Astrocyte of the spinal cord (primary cell): ENCODE data around the gene SUGP1.
A peak's percentile ranks its signal among the peaks of the same experiment; 100 is the strongest.

Source experiments
- DNase-seq: peaks from one replicate; pipeline ENCODE4 v3.0.0; 2011; ENCODE audit warnings: low read depth, low spot score
- H3K4me3 ChIP-seq: 2 replicates; pipeline ENCODE4 v1.5.1; 2011; ENCODE audit warnings: low read depth, mild to moderate bottlenecking, low read length, moderate library complexity
- in situ Hi-C: cut with HindIII; loops from 2 replicates; pipeline ENCODE4 v1.10.0; 2017; ENCODE audit warnings: low sequenced_read_pairs
- TF ChIP-seq, protein P1 (sequence below): IDR thresholded peaks from 2 replicates; pipeline ENCODE4 v1.5.1; 2012; ENCODE audit warnings: low read depth, mild to moderate bottlenecking, low read length, inconsistent platforms

SUGP1 gene

DNA sequence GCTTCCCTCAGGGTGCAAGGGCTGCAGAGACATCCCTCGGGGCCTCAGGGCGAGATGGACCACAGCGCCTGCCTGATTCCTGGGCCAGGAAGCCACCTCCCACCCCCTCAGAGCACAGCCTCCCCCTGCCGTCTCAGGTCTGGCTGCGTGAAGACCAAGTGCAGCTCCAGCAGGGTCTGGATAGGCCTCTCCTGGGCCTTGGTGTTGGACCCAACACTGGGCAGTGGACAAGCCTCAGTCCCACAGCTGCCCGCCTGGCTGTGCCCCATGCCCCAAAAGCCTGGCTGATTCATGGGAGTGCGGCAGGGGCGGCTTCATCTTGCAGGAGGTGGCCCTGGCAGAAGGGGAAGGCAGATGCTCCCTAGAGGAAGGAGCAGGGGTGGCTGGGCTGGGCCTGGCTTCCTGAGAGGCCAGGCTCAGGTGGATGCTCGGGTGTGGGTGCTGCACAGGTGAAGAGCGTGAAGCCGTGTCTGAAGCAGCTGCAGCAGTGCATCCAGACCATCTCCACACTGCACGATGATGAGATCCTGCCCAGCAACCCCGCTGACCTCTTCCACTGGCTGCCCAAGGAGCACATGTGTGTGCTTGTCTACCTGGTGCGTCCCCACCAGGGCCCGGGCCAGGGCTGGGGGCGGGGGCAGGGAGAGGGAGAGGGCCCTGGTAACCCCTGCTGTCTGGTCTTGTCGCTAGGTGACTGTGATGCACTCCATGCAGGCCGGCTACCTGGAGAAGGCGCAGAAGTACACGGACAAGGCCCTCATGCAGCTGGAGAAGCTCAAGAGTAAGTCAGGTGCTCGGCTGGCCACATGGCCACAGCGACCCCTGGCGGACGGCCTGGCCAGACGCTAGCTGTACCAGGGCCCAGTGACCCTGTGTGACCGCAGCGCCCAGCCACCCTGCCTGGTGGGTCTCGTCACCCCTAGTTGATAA lies 22.0 kb upstream of the SUGP1 start:
- DNase-seq, result peak; percentile 50
- no peak overlapping the region for H3K4me3 ChIP-seq
- in situ Hi-C loops, result no loop called here
- TF ChIP-seq, protein P1, sequence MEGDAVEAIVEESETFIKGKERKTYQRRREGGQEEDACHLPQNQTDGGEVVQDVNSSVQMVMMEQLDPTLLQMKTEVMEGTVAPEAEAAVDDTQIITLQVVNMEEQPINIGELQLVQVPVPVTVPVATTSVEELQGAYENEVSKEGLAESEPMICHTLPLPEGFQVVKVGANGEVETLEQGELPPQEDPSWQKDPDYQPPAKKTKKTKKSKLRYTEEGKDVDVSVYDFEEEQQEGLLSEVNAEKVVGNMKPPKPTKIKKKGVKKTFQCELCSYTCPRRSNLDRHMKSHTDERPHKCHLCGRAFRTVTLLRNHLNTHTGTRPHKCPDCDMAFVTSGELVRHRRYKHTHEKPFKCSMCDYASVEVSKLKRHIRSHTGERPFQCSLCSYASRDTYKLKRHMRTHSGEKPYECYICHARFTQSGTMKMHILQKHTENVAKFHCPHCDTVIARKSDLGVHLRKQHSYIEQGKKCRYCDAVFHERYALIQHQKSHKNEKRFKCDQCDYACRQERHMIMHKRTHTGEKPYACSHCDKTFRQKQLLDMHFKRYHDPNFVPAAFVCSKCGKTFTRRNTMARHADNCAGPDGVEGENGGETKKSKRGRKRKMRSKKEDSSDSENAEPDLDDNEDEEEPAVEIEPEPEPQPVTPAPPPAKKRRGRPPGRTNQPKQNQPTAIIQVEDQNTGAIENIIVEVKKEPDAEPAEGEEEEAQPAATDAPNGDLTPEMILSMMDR, result peak; percentile 94

- no peak for DNase-seq
- TF ChIP-seq, protein P1, result no peak
- H3K4me3 ChIP-seq, result no peak overlapping the region
- in situ Hi-C loops, result no loop called here
Observed at GRCh38 chr19:19341026-19341425, 20.7 kb upstream of the SUGP1 start.

- H3K4me3 ChIP-seq, result no peak overlapping the region
- in situ Hi-C loops, result no loop called here
- TF ChIP-seq, protein P1, result no peak
- DNase-seq, result peak; percentile 71
Observed at GRCh38 chr19:19338082-19338481, 17.8 kb upstream of the SUGP1 start.

- H3K4me3 ChIP-seq, result no peak overlapping the region
Observed at GRCh38 chr19:19337120-19337519, 16.8 kb upstream of the SUGP1 start.

DNA sequence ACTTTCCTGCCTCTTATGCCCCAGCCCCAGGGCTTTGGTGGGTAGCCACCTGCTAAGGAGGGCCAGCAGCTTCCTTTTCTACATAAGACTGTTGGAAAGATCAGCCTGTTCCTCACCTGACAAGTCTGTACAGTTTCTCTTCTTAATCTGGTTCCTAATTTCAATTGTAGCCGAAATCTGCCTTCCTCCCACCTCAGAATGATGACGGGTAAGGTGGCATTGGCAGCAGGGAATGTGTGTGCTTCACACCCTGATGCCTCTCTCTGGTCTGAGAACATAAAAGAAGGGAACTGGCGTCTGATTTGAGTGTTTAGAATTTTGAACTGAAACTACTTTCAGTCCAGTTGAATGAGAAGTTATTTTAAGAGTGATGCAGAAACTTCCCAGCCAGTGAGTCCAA lies 16.3 kb upstream of the SUGP1 start:
- in situ Hi-C loops, result no loop called here
- DNase-seq, result no peak
- TF ChIP-seq, protein P1, result no peak
- no peak overlapping the region for H3K4me3 ChIP-seq

More at GRCh38 chr19:19337120-19337519, 16.8 kb upstream of the SUGP1 start:
- in situ Hi-C loops, result no loop called here
- TF ChIP-seq, protein P1, result no peak
- no peak for DNase-seq

GRCh38 chr19:19335408-19336158 lies 15.3 kb upstream of the SUGP1 start:
- no peak overlapping the region for H3K4me3 ChIP-seq
- TF ChIP-seq, protein P1, result no peak
- in situ Hi-C loops, result no loop called here
- no peak for DNase-seq
